ENCODE results near the gene TUG1. TPM values are rescaled to one million over a fixed set of nuclear protein-coding genes. Genes with fewer than 3 reads are reported as not detected.
A peak's percentile ranks its signal among the peaks of the same experiment; 100 is the strongest.

TUG1 gene
- total RNA-seq, 2 experiments from 2014 or later: 94.7 to 100 TPM

DNA sequence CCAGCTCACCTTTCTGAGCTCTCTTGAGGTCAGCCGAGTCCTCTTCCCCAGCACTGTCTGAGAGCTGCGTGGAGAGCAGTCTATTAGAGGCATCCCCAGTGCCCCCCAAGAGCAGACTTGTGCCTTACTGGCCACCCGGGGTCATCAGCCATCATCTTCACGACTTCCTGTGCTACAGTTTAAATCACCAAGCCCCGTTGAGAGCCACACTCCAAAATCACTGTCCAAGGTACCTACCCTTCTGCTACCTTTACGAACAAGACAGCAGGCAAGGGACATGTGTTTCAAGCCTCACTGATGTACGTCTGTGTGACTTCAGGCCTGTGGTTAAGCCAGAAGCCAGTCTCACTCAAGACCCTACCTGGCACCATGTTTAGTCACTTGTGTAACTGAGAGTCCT is 35.6 kb upstream of the TUG1 start:
- Mint-ChIP-seq H3K36me3 (peaks cover 21% of the 10 kb centered on the region), H3K4me1 (peaks cover 1% of the 10 kb centered on the region), H3K27ac (no peak overlapping the region), H3K4me3 (no peak overlapping the region), H3K27me3 (no peaks in the 10 kb centered on the region), H3K9me3 (no peaks in the 10 kb centered on the region)
- ATAC-seq (ENCODE audit: low read depth) (no peak), DNase-seq (no peak)
- POLR2A ChIA-PET: no interaction called here

GRCh38 chr22:30934053-30934452 is 35.0 kb upstream of the TUG1 start:
- no peak overlapping the region for H3K27ac Mint-ChIP-seq
- no peaks in the 10 kb centered on the region for H3K9me3 Mint-ChIP-seq
- POLR2A ChIA-PET: no interaction called here
- DNase-seq (no peak), ATAC-seq (ENCODE audit: low read depth) (no peak)
- H3K4me3 Mint-ChIP-seq: no peak overlapping the region
- H3K36me3 Mint-ChIP-seq: peaks cover 24% of the 10 kb centered on the region
- peaks cover 1% of the 10 kb centered on the region for H3K4me1 Mint-ChIP-seq
- H3K27me3 Mint-ChIP-seq: no peaks in the 10 kb centered on the region

DNA sequence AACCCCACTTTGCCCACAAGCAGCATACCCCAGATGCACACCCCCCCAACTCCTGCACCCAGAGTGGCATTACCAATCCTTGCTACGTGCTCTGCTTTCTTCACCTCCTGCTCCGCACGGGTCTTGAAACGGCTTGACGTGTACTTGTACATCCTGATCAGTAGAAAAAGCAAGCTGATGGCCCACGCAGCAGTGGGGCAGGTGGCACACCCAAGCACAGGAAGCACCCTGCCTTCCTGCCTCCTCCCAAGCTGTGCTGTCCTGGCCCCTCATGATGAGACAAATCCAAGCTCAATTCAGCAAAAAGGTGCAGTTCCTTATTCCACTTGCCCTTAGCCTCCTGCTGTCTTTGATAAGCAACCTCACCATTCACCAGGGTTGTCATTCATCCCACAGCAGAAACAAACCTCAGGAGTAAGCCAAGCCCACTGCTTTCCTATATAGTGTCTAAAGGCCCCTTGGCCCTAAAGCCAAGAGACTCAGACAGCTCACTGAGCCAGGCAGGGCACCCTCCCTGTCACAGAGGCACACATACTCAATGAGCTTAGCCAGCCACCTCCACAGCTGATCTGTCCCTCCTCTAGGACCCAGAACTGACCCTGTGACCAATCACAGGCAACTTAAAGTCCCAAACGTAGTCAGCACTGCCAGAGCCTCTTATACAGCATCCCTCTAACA is 28.2 kb upstream of the TUG1 start:
- Mint-ChIP-seq H3K27ac (peak overlapping the region; percentile 95), H3K9me3 (no peaks in the 10 kb centered on the region), H3K4me1 (peaks cover 46% of the 10 kb centered on the region), H3K27me3 (no peaks in the 10 kb centered on the region), H3K4me3 (peak overlapping the region; percentile 76), H3K36me3 (peaks cover 63% of the 10 kb centered on the region)
- ATAC-seq (ENCODE audit: low read depth) (peak; percentile 72), DNase-seq (peak; percentile 50)
- POLR2A ChIA-PET: interaction anchor here (0.6 to 3.4 kb wide), 8 partner anchors 10 to 407 kb away, joined by 3 to 39 read pairs (median 4); partner anchors contain the start of genes MORC2, SMTN and TUG1

DNA sequence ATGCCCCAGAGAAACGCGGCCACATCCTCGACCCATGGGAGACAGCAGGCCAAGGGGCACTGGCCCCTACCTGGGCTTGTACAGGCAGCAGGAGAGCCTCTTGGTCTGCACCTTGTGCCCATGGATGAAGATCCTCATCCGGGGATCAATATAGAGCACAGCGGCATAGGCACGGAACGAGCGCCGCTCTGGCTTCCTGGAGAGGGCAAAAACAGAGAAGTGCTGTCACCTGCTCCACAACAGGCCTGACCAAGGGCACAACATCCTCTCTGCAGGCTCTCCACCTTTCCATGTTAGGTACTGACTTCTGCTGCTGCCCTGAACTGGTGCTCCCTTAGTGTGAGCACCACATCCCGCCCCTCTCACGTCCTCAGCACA is 27.7 kb upstream of the TUG1 start:
- no peaks in the 10 kb centered on the region for H3K27me3 Mint-ChIP-seq
- peak overlapping the region; percentile 95 for H3K27ac Mint-ChIP-seq
- ATAC-seq (ENCODE audit: low read depth): peak; percentile 18
- POLR2A ChIA-PET: interaction anchor here (0.9 to 3.4 kb wide), 6 partner anchors 20 to 143 kb away, joined by 3 to 39 read pairs (median 9); partner anchors contain the start of genes MORC2, SMTN and TUG1
- peak; percentile 42 for DNase-seq
- peaks cover 52% of the 10 kb centered on the region for H3K4me1 Mint-ChIP-seq
- no peaks in the 10 kb centered on the region for H3K9me3 Mint-ChIP-seq
- H3K4me3 Mint-ChIP-seq: peak overlapping the region; percentile 76
- H3K36me3 Mint-ChIP-seq: peaks cover 67% of the 10 kb centered on the region

- ATAC-seq (ENCODE audit: low read depth) (peak; percentile 86), DNase-seq (peak; percentile 75)
- Mint-ChIP-seq H3K4me3 (peak overlapping the region; percentile 65), H3K9me3 (no peaks in the 10 kb centered on the region), H3K27ac (peak overlapping the region; percentile 86), H3K36me3 (peaks cover 62% of the 10 kb centered on the region), H3K27me3 (no peaks in the 10 kb centered on the region), H3K4me1 (peaks cover 56% of the 10 kb centered on the region)
- POLR2A ChIA-PET: interaction anchor here (1.0 to 1.3 kb wide), 2 partner anchors 21 to 26 kb away, joined by 5 to 10 read pairs; partner anchors contain the start of genes MORC2 and TUG1
Measured at GRCh38 chr22:30943368-30943767, 25.7 kb upstream of the TUG1 start.

DNA sequence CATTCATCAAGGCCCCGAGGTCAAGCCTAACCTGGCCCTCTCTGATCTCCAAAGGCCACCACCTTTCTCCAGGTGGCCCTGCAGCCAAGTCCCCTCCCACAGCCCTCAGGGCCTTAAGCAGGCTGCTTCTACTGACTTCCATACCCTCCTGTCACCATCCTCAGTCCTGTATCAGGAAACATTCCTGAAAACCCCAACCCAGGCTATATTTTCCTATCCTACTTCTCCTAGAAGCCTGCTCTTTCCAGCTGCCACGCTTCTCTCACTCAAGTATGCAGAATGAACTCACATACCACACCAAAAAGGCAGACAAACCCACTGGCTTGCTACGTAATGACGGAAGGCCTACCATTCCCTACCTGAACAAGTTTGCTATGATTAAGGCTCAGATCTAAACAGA is 24.1 kb upstream of the TUG1 start:
- DNase-seq (no peak), ATAC-seq (ENCODE audit: low read depth) (no peak)
- peaks cover 55% of the 10 kb centered on the region for H3K4me1 Mint-ChIP-seq
- H3K36me3 Mint-ChIP-seq: peaks cover 57% of the 10 kb centered on the region
- H3K9me3 Mint-ChIP-seq: no peaks in the 10 kb centered on the region
- POLR2A ChIA-PET: interaction anchor here (2.6 to 2.9 kb wide), 2 partner anchors 24 to 139 kb away, joined by 17 to 23 read pairs; partner anchors contain the start of genes MORC2 and TUG1
- no peak overlapping the region for H3K4me3 Mint-ChIP-seq
- H3K27me3 Mint-ChIP-seq: no peaks in the 10 kb centered on the region
- H3K27ac Mint-ChIP-seq: peak overlapping the region; percentile 86

GRCh38 chr22:30945653-30946052 is 23.4 kb upstream of the TUG1 start:
- Mint-ChIP-seq H3K27ac (peak overlapping the region; percentile 71), H3K36me3 (peaks cover 52% of the 10 kb centered on the region), H3K27me3 (no peaks in the 10 kb centered on the region), H3K4me3 (no peak overlapping the region), H3K4me1 (peaks cover 49% of the 10 kb centered on the region), H3K9me3 (no peaks in the 10 kb centered on the region)
- ATAC-seq (ENCODE audit: low read depth) (no peak), DNase-seq (no peak)
- POLR2A ChIA-PET: interaction anchor here (0.6 to 2.9 kb wide), 3 partner anchors 23 to 668 kb away, joined by 5 to 23 read pairs (median 17); partner anchors contain the start of genes MORC2 and TUG1

- DNase-seq: no peak
- H3K27ac Mint-ChIP-seq: peak overlapping the region; percentile 71
- H3K4me3 Mint-ChIP-seq: peak overlapping the region; percentile 11
- peaks cover 54% of the 10 kb centered on the region for H3K36me3 Mint-ChIP-seq
- H3K27me3 Mint-ChIP-seq: no peaks in the 10 kb centered on the region
- no peak for ATAC-seq (ENCODE audit: low read depth)
- POLR2A ChIA-PET: interaction anchor here (0.6 to 2.9 kb wide), 4 partner anchors 23 to 669 kb away, joined by 3 to 23 read pairs (median 11); partner anchors contain the start of genes MORC2 and TUG1
- no peaks in the 10 kb centered on the region for H3K9me3 Mint-ChIP-seq
- H3K4me1 Mint-ChIP-seq: peaks cover 45% of the 10 kb centered on the region
Measured at GRCh38 chr22:30946354-30946753, 22.7 kb upstream of the TUG1 start.

DNA sequence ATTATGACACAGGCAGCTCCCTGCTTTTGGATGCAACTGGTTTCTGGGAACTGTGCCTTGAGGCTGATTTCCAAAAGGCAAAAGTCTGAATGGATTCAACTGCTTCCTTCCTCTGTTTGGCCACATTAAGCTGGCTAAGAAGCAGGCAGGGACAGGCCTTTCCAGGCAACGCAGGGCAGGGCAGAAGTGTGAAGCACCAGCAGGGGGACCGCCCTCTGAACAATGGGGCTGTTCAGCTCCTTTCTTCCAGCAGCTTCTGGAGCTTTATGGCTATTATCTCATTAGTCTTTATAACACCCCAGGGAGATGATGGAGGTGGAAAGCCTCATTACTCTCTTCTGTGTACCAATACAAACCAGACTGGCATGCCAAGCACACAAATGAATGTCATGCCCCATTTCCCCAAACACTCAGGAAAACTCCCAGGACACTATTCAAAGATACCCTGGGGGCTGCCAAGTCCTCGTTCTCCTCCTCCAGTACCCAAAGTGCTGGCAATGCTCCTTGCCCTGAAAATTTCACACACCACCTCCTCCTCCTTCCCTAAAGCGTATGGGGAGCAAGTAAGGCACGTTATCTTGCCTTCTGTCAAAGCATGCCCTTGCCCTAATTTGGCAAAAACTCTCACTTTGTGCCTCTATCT is 21.8 kb upstream of the TUG1 start:
- Mint-ChIP-seq H3K9me3 (no peaks in the 10 kb centered on the region), H3K27ac (no peak overlapping the region), H3K4me1 (peaks cover 40% of the 10 kb centered on the region), H3K27me3 (no peaks in the 10 kb centered on the region), H3K36me3 (peaks cover 45% of the 10 kb centered on the region), H3K4me3 (no peak overlapping the region)
- ATAC-seq (ENCODE audit: low read depth) (no peak), DNase-seq (no peak)
- POLR2A ChIA-PET: interaction anchor here (0.7 to 2.9 kb wide), 3 partner anchors 22 to 295 kb away, joined by 3 to 23 read pairs (median 17); partner anchors contain the start of genes MORC2 and TUG1

DNA sequence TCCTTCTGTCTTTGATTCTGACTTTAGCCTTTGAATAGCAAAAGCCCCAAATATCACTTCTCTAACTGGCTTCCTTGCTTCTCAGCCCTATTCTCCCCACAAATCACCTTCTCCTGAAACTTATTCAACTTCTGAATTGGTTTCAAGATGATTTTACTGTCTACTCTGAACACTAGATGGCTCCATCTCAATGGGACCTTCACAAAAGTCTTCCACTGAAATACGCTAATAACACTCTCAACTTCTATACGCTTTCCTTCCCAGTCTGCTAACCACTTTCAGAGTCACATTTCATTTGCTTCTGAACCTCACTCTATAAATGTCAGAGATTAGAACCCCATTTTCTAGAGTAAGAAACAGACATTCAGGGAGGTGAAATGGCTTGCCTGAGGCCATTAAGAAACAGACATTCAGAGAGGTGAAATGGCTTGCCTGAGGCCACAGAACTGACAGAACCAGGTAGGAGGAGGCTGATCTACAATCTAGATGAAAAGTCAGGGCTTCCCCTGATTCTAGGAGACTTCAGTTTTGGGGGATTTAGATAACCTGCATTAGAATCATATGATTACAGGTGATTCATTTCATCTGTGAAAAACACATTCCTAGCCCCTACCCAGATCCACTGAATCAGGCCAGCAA is 21.1 kb upstream of the TUG1 start:
- peaks cover 40% of the 10 kb centered on the region for H3K4me1 Mint-ChIP-seq
- ATAC-seq (ENCODE audit: low read depth) (no peak), DNase-seq (no peak)
- H3K9me3 Mint-ChIP-seq: no peaks in the 10 kb centered on the region
- H3K27ac Mint-ChIP-seq: no peak overlapping the region
- no peak overlapping the region for H3K4me3 Mint-ChIP-seq
- H3K36me3 Mint-ChIP-seq: peaks cover 46% of the 10 kb centered on the region
- POLR2A ChIA-PET: interaction anchor here (2.6 kb wide), 1 partner anchor 136 kb away, joined by 17 read pairs; no protein-coding TSS in a partner anchor
- no peaks in the 10 kb centered on the region for H3K27me3 Mint-ChIP-seq

DNA sequence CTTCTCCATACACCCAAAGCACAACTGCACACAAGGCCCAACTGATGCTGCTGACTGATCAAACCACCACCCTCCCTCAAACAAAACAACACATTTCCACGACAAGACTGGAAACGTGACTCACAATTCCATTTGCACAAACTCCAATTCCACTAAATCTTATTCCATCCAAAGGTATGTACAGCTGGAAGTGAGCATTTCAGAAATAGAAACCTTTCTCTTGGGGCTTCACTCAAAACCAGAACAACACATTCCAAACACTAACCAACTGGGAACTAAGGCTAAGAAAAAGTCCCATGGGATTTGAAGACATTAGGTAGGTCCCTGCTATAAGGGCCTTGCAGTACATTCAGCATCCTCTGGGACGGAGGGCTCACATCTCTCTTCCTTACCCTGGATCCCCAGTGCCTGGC is 20.1 kb upstream of the TUG1 start:
- POLR2A ChIA-PET: interaction anchor here (1.9 kb wide), 1 partner anchor 20 kb away, joined by 8 read pairs; the partner anchor contains the start of genes MORC2 and TUG1
- Mint-ChIP-seq H3K36me3 (peaks cover 46% of the 10 kb centered on the region), H3K27ac (peak overlapping the region; percentile 72), H3K4me3 (no peak overlapping the region), H3K4me1 (peaks cover 34% of the 10 kb centered on the region), H3K27me3 (no peaks in the 10 kb centered on the region), H3K9me3 (no peaks in the 10 kb centered on the region)
- DNase-seq (no peak), ATAC-seq (ENCODE audit: low read depth) (no peak)

- ATAC-seq (ENCODE audit: low read depth) (no peak), DNase-seq (no peak)
- Mint-ChIP-seq H3K36me3 (peaks cover 38% of the 10 kb centered on the region), H3K9me3 (no peaks in the 10 kb centered on the region), H3K4me1 (peaks cover 26% of the 10 kb centered on the region), H3K4me3 (no peak overlapping the region), H3K27ac (no peak overlapping the region), H3K27me3 (no peaks in the 10 kb centered on the region)
- POLR2A ChIA-PET: interaction anchor here (0.6 to 1.9 kb wide), 2 partner anchors 9 to 19 kb away, joined by 6 to 8 read pairs; partner anchors contain the start of genes MORC2 and TUG1
Measured at GRCh38 chr22:30949934-30950660, 19.0 kb upstream of the TUG1 start.

Data from activated naive CD8-positive, alpha-beta T cell treated with anti-CD3 and anti-CD28 coated beads, Interleukin-2, amount 10 ng/mL, durations not matched to agents 7 days and 5 days (primary cell).